ENCODE measurements around the gene POU2AF3.

POU2AF3 gene

DNA sequence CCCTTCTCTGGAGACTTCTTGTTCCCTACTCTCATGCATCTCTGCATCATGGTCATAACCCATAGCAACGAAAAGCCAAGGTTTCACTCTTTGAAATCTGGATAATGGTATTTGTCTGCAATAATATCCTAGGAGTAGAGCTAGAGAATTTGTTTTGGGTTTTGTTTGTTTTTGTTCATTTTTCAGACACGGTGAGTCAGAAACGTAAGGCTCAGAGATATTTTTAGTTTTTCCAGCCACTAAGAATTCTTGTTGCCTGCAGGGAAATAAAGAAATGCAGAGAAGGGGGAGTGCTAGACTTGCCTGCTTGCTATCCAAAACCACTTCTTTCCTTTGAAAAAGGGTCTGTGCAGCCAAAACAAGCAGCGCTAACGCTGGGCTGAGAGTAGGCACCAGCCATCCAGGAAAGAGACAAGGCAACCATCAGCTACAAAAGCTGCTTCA, 26.0 kb downstream of the POU2AF3 start:
- H3K4me3 ChIP-seq (ENCODE audit: low read depth, low read length): no peak overlapping the region
- TF ChIP-seq, protein P1, sequence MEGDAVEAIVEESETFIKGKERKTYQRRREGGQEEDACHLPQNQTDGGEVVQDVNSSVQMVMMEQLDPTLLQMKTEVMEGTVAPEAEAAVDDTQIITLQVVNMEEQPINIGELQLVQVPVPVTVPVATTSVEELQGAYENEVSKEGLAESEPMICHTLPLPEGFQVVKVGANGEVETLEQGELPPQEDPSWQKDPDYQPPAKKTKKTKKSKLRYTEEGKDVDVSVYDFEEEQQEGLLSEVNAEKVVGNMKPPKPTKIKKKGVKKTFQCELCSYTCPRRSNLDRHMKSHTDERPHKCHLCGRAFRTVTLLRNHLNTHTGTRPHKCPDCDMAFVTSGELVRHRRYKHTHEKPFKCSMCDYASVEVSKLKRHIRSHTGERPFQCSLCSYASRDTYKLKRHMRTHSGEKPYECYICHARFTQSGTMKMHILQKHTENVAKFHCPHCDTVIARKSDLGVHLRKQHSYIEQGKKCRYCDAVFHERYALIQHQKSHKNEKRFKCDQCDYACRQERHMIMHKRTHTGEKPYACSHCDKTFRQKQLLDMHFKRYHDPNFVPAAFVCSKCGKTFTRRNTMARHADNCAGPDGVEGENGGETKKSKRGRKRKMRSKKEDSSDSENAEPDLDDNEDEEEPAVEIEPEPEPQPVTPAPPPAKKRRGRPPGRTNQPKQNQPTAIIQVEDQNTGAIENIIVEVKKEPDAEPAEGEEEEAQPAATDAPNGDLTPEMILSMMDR (IDR thresholded peaks at IDR 0.05; ENCODE audit: insufficient read depth, low read length, missing control alignments): no peak
- CTCF ChIA-PET: no interaction called here
- DNase-seq (ENCODE audit: low read depth, low spot score): no peak
- POLR2A ChIA-PET: no interaction called here

DNA sequence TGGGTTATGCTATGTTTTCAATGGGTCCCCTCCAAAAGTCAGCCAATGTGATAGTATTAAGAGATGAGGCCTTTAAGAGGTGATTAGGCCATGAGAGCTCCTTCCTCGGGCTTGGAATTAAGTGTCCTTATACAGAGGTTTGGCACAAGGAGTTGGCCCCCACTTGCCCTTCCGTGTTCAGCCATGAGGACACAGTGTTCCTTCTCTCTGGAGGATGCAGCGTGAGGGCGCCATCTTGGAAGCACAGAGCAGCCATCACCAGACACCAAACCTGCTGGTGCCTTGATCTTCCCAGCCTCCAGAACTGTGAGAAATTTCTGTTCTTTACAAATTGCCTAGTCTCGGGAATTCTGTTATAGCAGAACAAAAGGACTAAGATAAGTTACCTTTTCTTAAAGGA, 26.9 kb downstream of the POU2AF3 start:
- TF ChIP-seq, protein P1 (IDR thresholded peaks at IDR 0.05; ENCODE audit: insufficient read depth, low read length, missing control alignments): no peak

DNA sequence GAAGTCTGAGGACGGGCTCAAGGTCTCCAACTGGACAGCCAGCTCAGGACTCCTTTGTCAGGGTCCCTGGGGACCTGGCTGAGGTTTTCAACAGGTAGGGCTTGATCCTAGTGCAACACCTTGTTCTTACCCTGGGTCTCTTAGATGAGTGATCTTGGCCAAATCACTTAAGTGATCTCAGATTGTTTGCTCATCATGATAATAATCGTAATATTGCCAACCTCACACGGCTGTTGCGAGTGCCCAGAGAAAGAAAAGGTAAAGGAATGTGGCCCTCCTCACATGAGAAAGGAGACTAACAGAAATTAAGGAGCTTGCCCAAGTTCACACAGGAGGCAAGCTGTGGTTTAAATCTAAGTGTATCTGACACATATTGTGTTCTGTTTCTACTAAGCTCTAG, 28.5 kb downstream of the POU2AF3 start:
- ChIA-PET POLR2A (no interaction called here), CTCF (no interaction called here)
- DNase-seq (ENCODE audit: low read depth, low spot score): no peak
- H3K4me3 ChIP-seq (ENCODE audit: low read depth, low read length): no peak overlapping the region
- TF ChIP-seq, protein P1 (IDR thresholded peaks at IDR 0.05; ENCODE audit: insufficient read depth, low read length, missing control alignments): no peak

More for the DNA sequence above, 26.9 kb downstream of the POU2AF3 start:
- no peak for DNase-seq (ENCODE audit: low read depth, low spot score)
- no peak overlapping the region for H3K4me3 ChIP-seq (ENCODE audit: low read depth, low read length)
- ChIA-PET POLR2A (no interaction called here), CTCF (no interaction called here)

DNA sequence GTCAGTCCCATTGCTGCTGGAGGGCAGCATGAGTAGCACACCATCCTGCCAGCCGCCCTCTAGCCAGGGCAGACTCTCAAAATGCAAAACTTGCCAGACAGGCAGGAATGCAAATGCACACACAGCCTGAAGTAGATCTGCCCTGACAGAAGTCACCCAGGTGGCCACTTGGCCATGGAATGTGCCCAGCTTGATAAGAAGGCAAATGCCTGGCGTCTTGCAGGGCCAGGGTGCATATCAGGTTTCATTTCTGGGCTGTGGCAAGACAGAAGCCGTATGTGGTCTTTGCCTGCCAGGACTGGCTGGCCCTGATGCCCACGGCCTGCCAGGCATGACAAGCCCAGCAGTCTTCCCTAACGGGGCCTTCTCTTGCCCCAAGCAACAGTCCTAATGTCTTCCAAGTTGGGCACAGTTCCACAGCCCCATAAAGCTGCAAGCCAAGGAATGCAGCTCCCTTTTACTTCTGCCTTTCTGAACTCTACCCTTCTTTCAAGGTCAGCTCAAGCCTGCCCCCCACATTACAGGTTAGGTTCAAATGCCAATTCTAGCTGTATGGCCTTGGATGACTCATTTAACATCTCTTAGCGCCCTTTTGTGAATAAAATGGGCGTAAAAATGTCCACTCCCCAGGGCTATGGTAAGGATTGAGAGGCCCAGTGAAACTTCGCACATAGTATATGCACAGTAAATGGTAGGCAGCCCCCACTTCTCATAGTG, 29.7 kb downstream of the POU2AF3 start:
- ChIA-PET POLR2A (no interaction called here), CTCF (interaction anchor here (2.5 kb wide), 1 partner anchor 119 kb away, joined by 5 read pairs; no protein-coding TSS in a partner anchor)
- TF ChIP-seq, protein P1 (IDR thresholded peaks at IDR 0.05; ENCODE audit: insufficient read depth, low read length, missing control alignments): no peak
- DNase-seq (ENCODE audit: low read depth, low spot score): no peak
- no peak overlapping the region for H3K4me3 ChIP-seq (ENCODE audit: low read depth, low read length)

DNA sequence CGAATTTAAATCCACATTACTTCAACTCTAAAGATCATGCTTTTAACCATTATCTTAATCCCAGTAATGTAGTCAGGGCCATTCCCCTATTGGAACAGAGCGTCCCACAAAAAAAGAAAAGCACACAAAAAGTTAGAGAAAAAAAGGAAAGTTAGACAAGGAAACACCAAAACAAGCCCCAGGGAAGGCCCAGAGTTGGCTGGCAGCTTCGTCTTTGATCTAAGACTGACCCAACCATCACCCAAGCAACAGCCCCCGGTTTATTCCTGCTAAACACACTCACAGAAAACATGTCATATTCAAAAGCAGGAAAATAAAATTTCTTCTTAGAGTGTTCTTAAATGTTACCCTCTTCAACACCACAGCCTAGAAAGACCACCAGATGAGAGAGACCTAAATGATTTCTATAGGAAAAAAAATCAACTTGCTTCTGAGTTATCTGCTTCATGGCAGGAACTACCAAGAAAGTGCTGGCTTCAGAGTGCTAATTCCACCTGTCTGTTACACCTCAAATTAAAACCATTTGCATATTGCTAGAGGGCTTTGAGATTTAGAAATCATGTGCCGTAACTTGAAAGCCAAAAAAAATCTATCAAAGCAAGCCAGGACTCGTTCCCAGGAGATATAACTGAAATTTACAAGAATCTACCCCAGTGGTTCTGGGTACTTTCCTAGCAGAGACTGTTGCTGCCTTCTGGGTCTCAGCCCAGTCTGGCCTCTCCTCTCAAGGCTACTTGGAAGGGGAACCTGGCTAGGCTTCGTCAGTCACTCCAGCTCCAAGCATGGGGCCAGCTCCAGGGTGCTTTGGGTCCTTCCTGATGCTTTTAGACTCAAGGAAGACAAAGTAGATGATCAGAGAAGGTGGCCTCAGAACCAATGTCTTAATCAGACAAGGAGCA, 31.2 kb downstream of the POU2AF3 start:
- DNase-seq (ENCODE audit: low read depth, low spot score): no peak
- ChIA-PET POLR2A (no interaction called here), CTCF (interaction anchor here (2.5 kb wide), 1 partner anchor 117 kb away, joined by 5 read pairs; no protein-coding TSS in a partner anchor)
- H3K4me3 ChIP-seq (ENCODE audit: low read depth, low read length): no peak overlapping the region
- TF ChIP-seq, protein P1 (IDR thresholded peaks at IDR 0.05; ENCODE audit: insufficient read depth, low read length, missing control alignments): no peak
